ENCODE measurements around the gene TDP2.
"Not testable (repeated sequence)": the region's sequence is repeated elsewhere in the genome, so short reads cannot be mapped to it uniquely, and the experiment has no call there.

TDP2 gene

DNA sequence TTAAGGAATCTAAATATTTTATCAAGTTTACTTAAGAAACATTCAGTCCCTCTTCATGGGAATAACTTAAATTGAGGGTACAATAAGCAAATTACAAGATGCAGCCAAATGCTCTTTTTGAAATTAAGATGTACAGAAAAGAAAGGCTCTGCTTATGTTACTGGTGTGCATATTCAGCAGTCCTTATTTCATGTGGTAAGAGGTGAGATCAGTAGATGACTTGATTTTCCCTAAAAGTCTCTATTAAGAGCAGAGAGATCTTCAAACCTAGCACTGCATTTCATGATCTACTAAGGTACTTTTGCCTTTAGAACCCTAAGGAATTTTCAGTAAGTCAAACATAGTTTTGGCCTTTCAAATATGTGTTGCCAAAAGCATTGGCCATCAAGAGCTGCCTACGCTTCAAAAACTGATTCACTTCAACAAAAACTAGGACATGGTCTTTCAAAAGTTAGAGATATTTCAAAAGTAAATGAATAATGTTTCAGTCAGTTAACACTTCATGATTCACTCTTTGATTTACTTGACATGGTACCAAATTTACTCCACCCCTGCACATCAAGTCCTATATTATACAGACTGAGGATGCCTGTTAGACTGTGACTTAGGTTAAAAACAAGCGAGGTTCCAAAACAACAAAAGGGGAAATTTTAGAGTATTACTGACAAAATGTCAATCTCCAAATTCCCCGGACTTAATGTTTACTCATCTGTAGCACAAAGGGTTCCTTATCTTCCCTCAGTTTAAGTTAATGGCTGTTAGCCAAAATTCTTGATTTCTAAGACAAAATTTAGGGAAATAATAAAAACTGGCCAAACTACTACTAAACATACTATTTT lies 33.0 kb upstream of the TDP2 start:
- H3K27me3 ChIP-seq (ENCODE audit: insufficient read depth, poor library complexity, severe bottlenecking): no peaks in the 10 kb centered on the region
- TF ChIP-seq SPI1 (IDR thresholded peaks at IDR 0.05; ENCODE audit: borderline replicate concordance, low read depth): no peak
- TF ChIP-seq POLR2AphosphoS5 (IDR thresholded peaks at IDR 0.05; ENCODE audit: low read depth): no peak
- TF ChIP-seq, protein P1, sequence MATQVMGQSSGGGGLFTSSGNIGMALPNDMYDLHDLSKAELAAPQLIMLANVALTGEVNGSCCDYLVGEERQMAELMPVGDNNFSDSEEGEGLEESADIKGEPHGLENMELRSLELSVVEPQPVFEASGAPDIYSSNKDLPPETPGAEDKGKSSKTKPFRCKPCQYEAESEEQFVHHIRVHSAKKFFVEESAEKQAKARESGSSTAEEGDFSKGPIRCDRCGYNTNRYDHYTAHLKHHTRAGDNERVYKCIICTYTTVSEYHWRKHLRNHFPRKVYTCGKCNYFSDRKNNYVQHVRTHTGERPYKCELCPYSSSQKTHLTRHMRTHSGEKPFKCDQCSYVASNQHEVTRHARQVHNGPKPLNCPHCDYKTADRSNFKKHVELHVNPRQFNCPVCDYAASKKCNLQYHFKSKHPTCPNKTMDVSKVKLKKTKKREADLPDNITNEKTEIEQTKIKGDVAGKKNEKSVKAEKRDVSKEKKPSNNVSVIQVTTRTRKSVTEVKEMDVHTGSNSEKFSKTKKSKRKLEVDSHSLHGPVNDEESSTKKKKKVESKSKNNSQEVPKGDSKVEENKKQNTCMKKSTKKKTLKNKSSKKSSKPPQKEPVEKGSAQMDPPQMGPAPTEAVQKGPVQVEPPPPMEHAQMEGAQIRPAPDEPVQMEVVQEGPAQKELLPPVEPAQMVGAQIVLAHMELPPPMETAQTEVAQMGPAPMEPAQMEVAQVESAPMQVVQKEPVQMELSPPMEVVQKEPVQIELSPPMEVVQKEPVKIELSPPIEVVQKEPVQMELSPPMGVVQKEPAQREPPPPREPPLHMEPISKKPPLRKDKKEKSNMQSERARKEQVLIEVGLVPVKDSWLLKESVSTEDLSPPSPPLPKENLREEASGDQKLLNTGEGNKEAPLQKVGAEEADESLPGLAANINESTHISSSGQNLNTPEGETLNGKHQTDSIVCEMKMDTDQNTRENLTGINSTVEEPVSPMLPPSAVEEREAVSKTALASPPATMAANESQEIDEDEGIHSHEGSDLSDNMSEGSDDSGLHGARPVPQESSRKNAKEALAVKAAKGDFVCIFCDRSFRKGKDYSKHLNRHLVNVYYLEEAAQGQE (IDR thresholded peaks at IDR 0.05; ENCODE audit: insufficient replicate concordance, low read depth): no peak
- TF ChIP-seq, protein P2, sequence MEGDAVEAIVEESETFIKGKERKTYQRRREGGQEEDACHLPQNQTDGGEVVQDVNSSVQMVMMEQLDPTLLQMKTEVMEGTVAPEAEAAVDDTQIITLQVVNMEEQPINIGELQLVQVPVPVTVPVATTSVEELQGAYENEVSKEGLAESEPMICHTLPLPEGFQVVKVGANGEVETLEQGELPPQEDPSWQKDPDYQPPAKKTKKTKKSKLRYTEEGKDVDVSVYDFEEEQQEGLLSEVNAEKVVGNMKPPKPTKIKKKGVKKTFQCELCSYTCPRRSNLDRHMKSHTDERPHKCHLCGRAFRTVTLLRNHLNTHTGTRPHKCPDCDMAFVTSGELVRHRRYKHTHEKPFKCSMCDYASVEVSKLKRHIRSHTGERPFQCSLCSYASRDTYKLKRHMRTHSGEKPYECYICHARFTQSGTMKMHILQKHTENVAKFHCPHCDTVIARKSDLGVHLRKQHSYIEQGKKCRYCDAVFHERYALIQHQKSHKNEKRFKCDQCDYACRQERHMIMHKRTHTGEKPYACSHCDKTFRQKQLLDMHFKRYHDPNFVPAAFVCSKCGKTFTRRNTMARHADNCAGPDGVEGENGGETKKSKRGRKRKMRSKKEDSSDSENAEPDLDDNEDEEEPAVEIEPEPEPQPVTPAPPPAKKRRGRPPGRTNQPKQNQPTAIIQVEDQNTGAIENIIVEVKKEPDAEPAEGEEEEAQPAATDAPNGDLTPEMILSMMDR (IDR thresholded peaks at IDR 0.05; ENCODE audit: insufficient read depth, low read length): no peak
- TF ChIP-seq GABPA (IDR thresholded peaks at IDR 0.05; ENCODE audit: low read depth): no peak
- H3K4me3 ChIP-seq (replicated peaks; ENCODE audit: insufficient read depth, low read length): no peak overlapping the region
- H3K27ac ChIP-seq (replicated peaks): no peak overlapping the region
- DNase-seq (ENCODE audit: low read depth in 1 of 2, low spot score in 1 of 2): no peak

DNA sequence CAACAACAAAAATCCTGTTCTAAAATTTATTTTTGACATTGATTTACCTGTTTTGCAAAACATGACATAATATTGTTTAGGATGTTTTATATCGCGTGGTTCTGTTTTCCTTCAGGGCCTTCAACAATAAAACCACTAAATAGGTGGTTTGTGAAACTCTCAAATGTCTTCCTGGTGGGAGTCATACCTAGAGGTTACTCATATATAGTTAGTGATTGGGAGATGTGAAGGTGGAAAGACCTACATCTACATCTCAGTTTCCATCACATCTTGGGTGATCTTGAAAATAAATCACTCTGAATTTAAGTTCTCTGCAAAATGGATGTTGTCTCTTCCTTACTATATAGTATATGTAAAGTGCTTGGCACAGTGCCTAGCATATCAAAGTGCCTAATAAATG lies 29.4 kb upstream of the TDP2 start:
- Histone ChIP-seq H3K27ac (replicated peaks) (no peak overlapping the region), H3K4me3 (replicated peaks; ENCODE audit: insufficient read depth, low read length) (no peak overlapping the region), H3K27me3 (ENCODE audit: insufficient read depth, poor library complexity, severe bottlenecking) (no peaks in the 10 kb centered on the region)
- TF ChIP-seq, protein P1 (IDR thresholded peaks at IDR 0.05; ENCODE audit: insufficient replicate concordance, low read depth): no peak
- TF ChIP-seq GABPA (IDR thresholded peaks at IDR 0.05; ENCODE audit: low read depth) (no peak), SPI1 (IDR thresholded peaks at IDR 0.05; ENCODE audit: borderline replicate concordance, low read depth) (no peak)
- TF ChIP-seq, protein P2 (IDR thresholded peaks at IDR 0.05; ENCODE audit: insufficient read depth, low read length): no peak
- DNase-seq (ENCODE audit: low read depth in 1 of 2, low spot score in 1 of 2): no peak

DNA sequence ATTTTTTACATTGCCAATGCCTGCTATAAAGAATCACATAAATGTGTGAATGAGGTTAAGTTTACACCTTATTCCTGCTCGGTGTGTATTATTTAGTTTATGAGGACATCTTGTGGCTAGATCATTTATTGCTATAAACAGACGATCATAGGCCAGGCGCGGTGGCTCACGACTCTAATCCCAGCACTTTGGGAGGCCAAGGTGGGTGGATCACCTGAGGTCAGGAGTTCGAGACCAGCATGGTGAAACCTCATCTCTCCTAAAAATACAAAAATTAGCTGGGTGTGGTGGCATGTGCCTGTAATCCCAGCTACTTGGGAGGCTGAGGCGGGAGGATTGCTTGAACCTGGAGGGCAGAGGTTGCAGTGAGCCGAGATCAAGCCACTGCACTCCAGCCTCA lies 28.9 kb upstream of the TDP2 start:
- not testable (repeated sequence) for H3K27ac ChIP-seq (replicated peaks)
- peak in 1 of 2 experiments; percentile 22 for DNase-seq (ENCODE audit: low read depth in 1 of 2, low spot score in 1 of 2)
- TF ChIP-seq, protein P2 (IDR thresholded peaks at IDR 0.05; ENCODE audit: insufficient read depth, low read length): peak; percentile 5

DNA sequence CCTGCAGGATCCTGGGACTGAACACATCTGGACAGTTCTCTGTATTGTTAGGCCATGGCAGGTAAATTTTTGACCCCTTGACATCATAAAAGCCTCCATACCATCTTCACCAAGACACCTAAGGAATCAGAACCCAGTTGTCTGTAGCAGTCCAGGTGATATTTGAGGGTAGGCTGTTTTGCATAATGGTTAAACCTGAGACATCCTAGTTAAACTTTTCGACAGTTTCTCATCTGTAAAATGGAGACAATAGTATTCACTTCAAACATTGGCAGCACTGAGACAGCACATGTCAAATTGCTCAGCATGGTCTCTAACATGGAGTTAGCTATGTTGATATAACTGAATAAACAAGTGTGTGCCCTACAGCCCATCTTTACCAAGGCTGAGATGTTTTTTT lies 27.5 kb upstream of the TDP2 start:
- no peak overlapping the region for H3K4me3 ChIP-seq (replicated peaks; ENCODE audit: insufficient read depth, low read length)
- H3K27ac ChIP-seq (replicated peaks): no peak overlapping the region
- TF ChIP-seq SPI1 (IDR thresholded peaks at IDR 0.05; ENCODE audit: borderline replicate concordance, low read depth): no peak
- TF ChIP-seq GABPA (IDR thresholded peaks at IDR 0.05; ENCODE audit: low read depth): no peak
- H3K27me3 ChIP-seq (ENCODE audit: insufficient read depth, poor library complexity, severe bottlenecking): no peaks in the 10 kb centered on the region
- DNase-seq (ENCODE audit: low read depth in 1 of 2, low spot score in 1 of 2): no peak

More for the DNA sequence above, 28.9 kb upstream of the TDP2 start:
- H3K27me3 ChIP-seq (ENCODE audit: insufficient read depth, poor library complexity, severe bottlenecking); H3K4me3 ChIP-seq (replicated peaks; ENCODE audit: insufficient read depth, low read length): not testable (repeated sequence)

Data from HL-60 (cell line).